Kidney epithelial cell (primary cell): ENCODE data around the gene RPL35A. TPM values are rescaled to one million over a fixed set of nuclear protein-coding genes. Genes with fewer than 3 reads are reported as not detected.
"Not testable (repeated sequence)": the region's sequence is repeated elsewhere in the genome, so short reads cannot be mapped to it uniquely, and the experiment has no call there.

Experiments
- DNase-seq: peaks from one replicate; pipeline ENCODE4 v3.0.0-alpha.2; 2010; ENCODE audit warnings: low read depth
- H3K27me3 ChIP-seq: 2 replicates; pipeline ENCODE4 v1.6.0; 2011; ENCODE audit warnings: low read length; ENCODE audit not compliant: control insufficient read depth, insufficient read depth
- H3K36me3 ChIP-seq: 2 replicates; pipeline ENCODE4 v1.5.1; 2011; ENCODE audit warnings: low read length; ENCODE audit not compliant: control insufficient read depth, insufficient read depth
- H3K4me3 ChIP-seq: 2 replicates; pipeline ENCODE4 v1.5.1; 2011; ENCODE audit warnings: low read depth, mild to moderate bottlenecking, control low read depth, low read length
- CTCF ChIP-seq: IDR thresholded peaks from 2 replicates; pipeline ENCODE4 v1.5.1; 2011; ENCODE audit warnings: mild to moderate bottlenecking, moderate library complexity, low read length, control low read depth, inconsistent platforms; ENCODE audit not compliant: insufficient read depth, poor library complexity, severe bottlenecking
- total RNA-seq: library from RNA; depleted of rRNA; stranded (reverse); fragments of >200 nt; gene quantifications from 2 replicates; pipeline ENCODE4 v1.2.3, GENCODE V29; 2015

The RPL35A gene
- 988 and 1,140 TPM in 2 replicates for total RNA-seq

GRCh38 chr3:197949778-197950676, at the start of gene RPL35A:
Gene RPL35A, plus strand, starts transcription at chr3:197950190. Its CDS starts 778 bp downstream, at chr3:197950968.
- no peak for TF ChIP-seq CTCF

GRCh38 chr3:197901626-197902025, 48.4 kb upstream of the RPL35A start:
- no peak for DNase-seq
- H3K4me3 ChIP-seq: no peak overlapping the region
- no peaks in the 10 kb centered on the region for H3K36me3 ChIP-seq
- no peaks in the 10 kb centered on the region for H3K27me3 ChIP-seq
- TF ChIP-seq CTCF: no peak

More at GRCh38 chr3:197949778-197950676, at the start of gene RPL35A:
- peak within 1 kb of the TSS; percentile 93 for H3K4me3 ChIP-seq
- H3K27me3 ChIP-seq: no peaks in the 10 kb centered on the region
- peak; percentile 88 for DNase-seq
- H3K36me3 ChIP-seq: peaks cover 2% of the 10 kb centered on the region

- H3K27me3 ChIP-seq: no peaks in the 10 kb centered on the region
- H3K4me3 ChIP-seq: no peak overlapping the region
- TF ChIP-seq CTCF: peak; percentile 89
- DNase-seq: peak; percentile 90
- H3K36me3 ChIP-seq: no peaks in the 10 kb centered on the region
These were observed 43.8 kb upstream of the RPL35A start for GRCh38 chr3:197906023-197906849.

GRCh38 chr3:197906850-197907187, 43.2 kb upstream of the RPL35A start:
- Histone ChIP-seq H3K4me3 (no peak overlapping the region), H3K27me3 (no peaks in the 10 kb centered on the region), H3K36me3 (no peaks in the 10 kb centered on the region)
- no peak for TF ChIP-seq CTCF
- DNase-seq: no peak

GRCh38 chr3:197907196-197907595, 42.8 kb upstream of the RPL35A start:
- no peak for TF ChIP-seq CTCF
- no peak overlapping the region for H3K4me3 ChIP-seq
- no peaks in the 10 kb centered on the region for H3K27me3 ChIP-seq
- no peak for DNase-seq
- no peaks in the 10 kb centered on the region for H3K36me3 ChIP-seq

- not testable (repeated sequence) for H3K36me3 ChIP-seq, H3K4me3 ChIP-seq, H3K27me3 ChIP-seq, DNase-seq
These were observed 41.4 kb upstream of the RPL35A start for GRCh38 chr3:197908550-197908949.
